Measurements from ENCODE around the gene LPIN3. TPM values are rescaled to one million over a fixed set of nuclear protein-coding genes. Genes with fewer than 3 reads are reported as not detected.
A peak's percentile ranks its signal among the peaks of the same experiment; 100 is the strongest.
"Not testable (repeated sequence)": the region's sequence is repeated elsewhere in the genome, so short reads cannot be mapped to it uniquely, and the experiment has no call there.

Gene LPIN3
- total RNA-seq: 10 to 100 TPM; 45.5 to 57.0 TPM
- long read RNA-seq, partial matches to known transcripts: 1 of 11 reads
- long read RNA-seq, other reads (novel, unspliced or antisense): 8 of 11 reads

- peak; percentile 93 to 94 for DNase-seq
- intact Hi-C loops (cut with DNase I, micrococcal nuclease): loop anchor here in 1 of 2 donors (10.0 kb wide), 1 partner anchor 74 kb away; no protein-coding TSS in a partner anchor
Observed at GRCh38 chr20:41340327-41341055, at the start of gene LPIN3. TSS of gene LPIN3 (plus strand) at chr20:41340821. CDS start at chr20:41345804, 4,983 bp downstream.

DNA sequence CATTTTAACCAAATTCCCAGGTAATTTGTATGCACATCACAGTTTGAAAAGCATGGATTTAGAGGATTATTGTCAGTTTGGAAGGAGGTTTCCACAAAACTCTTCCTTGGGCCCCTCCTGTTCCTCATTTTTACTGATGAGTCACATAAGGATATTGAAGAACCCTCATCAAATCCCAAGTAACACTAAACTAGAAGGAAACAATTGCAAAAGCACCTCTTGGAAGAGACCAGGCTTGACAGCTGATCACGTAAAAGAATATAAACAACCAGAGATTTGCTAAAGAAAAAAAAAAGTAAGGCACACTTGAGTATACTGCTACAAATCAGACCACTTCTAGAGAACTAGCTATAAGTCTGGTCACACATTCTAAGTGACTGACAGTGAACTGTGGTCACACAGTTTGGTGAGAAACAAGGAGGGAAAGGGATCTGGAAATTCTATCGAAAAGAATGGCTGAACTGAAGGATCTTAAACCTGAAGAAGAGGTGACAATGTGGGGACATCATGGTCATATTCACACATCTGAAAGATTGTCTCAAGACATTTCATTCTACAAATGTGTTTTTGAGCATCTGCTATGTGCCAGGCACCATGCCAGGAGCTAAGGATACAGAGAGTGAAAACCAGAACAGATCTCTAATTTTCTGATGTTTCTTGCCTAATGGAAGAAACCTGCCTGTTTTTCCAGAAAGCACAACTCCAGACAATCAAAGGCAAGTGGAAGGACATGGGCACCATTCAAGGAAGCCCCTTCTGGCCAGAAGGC is 47.2 kb upstream of the LPIN3 start:
- ATAC-seq: no peak
- intact Hi-C loops (cut with DNase I, micrococcal nuclease): no loop called here
- DNase-seq: no peak

More at GRCh38 chr20:41340327-41341055, at the start of gene LPIN3:
- peak; percentile 86 for ATAC-seq

- no peak for ATAC-seq
- intact Hi-C loops (cut with DNase I, micrococcal nuclease): no loop called here
- no peak for DNase-seq
Observed at GRCh38 chr20:41299899-41300298, 40.7 kb upstream of the LPIN3 start.

GRCh38 chr20:41300383-41300782 is 40.2 kb upstream of the LPIN3 start:
- DNase-seq: no peak
- intact Hi-C loops (cut with DNase I, micrococcal nuclease): no loop called here
- no peak for ATAC-seq

DNA sequence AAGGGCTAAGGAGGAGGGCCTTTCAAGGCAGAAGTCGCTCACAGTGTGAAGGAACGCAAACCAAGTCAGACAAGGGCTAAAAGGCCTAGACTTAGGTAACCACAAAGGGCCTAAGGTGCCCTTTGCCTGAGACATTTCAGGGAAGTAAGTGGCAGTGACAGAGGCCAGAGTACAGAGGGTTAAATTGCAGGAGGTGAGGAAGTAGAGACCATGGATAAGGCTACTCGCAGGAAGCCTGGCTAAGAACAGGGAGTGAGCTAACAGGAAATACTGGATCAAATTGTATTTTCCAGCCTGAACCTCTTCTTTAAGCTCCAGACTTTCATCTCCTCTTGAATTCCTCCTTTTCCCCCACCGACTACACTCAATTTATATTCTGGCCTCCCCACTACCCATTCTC is 39.7 kb upstream of the LPIN3 start:
- ATAC-seq: peak; percentile 48

DNA sequence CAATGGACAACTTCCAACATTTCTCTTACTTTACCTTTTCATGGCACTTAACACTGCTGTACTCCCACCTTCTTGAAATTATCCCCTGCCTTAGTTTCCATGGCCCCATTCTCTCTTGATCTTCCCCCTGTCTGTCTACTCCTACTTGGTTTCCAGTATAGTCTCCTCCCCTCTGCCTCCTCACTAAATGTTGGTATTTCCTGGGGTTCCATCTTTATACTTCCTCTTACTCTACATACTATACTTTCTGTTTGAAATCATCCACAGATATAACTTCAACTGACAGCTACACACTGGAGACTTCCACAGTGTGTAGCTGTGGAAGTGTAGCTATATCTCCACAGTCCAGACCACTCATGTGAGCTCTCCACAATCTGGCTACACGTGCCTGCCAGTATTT is 36.6 kb upstream of the LPIN3 start:
- DNase-seq: no peak
- no peak for ATAC-seq
- intact Hi-C loops (cut with DNase I, micrococcal nuclease): no loop called here

More for the DNA sequence above, 39.7 kb upstream of the LPIN3 start:
- intact Hi-C loops (cut with DNase I, micrococcal nuclease): no loop called here
- DNase-seq: no peak

GRCh38 chr20:41304424-41305079 is 36.1 kb upstream of the LPIN3 start:
- DNase-seq (no peak), ATAC-seq (no peak)
- intact Hi-C loops (cut with DNase I, micrococcal nuclease): no loop called here

DNA sequence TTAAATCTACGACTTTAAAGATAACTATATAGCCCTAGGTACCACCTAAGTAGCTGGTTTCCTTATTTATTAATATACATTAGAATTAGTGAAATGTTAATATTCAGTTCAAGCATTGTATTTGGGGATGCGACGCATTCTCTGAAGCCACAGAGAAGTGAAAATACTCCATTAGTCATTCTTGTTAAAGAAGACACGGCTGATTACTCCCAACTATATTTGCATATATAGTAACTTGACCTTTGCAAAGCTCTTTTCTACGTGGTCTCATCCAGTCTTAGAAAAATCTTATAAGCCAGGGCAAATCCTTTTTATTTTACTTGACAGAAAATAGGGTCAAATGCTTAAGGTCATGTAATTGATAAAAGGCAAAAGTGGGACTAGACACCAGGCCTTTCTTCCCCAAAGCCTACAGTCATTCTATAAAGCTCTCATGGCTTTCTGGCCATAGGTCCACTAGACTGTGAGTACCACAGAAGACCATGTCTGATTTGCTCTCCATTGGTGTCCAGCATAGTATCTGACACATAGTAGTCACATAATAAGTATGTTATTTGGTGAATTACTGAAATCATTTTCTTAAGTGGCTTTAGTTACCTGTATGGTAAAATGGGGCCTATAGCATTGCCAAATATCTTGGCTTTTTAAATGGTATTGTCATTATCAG is 34.4 kb upstream of the LPIN3 start:
- no peak for ATAC-seq
- intact Hi-C loops (cut with DNase I, micrococcal nuclease): no loop called here
- no peak for DNase-seq

- ATAC-seq (no peak), DNase-seq (no peak)
- intact Hi-C loops (cut with DNase I, micrococcal nuclease): no loop called here
Observed at GRCh38 chr20:41307021-41307420, 33.6 kb upstream of the LPIN3 start.

GRCh38 chr20:41308290-41308711 is 32.3 kb upstream of the LPIN3 start:
- ATAC-seq: peak; percentile 73
- intact Hi-C loops (cut with DNase I, micrococcal nuclease): no loop called here
- DNase-seq: no peak

GRCh38 chr20:41308726-41309413 is 31.8 kb upstream of the LPIN3 start:
- intact Hi-C loops (cut with DNase I, micrococcal nuclease): no loop called here
- DNase-seq (no peak), ATAC-seq (peak; percentile 31)

DNA sequence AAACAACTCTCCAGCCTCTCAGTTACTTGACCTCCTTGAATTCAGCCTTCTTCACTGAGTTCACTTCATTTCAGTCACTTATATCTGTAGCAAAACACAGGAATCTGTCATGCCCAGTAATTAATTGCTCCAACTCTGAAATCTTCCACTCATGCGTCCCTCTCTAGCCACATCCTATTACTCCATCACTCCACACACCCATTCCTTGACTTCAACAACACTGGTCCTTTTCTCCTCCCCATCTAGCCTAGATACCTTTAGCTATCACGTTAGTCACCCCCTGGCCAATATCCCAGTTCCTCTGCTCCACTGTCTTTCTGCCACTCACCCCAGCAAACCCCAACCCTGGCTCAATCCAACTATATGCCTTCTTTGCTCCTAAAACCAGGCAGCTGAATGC is 30.8 kb upstream of the LPIN3 start:
- ATAC-seq: no peak
- intact Hi-C loops (cut with DNase I, micrococcal nuclease): no loop called here

DNA sequence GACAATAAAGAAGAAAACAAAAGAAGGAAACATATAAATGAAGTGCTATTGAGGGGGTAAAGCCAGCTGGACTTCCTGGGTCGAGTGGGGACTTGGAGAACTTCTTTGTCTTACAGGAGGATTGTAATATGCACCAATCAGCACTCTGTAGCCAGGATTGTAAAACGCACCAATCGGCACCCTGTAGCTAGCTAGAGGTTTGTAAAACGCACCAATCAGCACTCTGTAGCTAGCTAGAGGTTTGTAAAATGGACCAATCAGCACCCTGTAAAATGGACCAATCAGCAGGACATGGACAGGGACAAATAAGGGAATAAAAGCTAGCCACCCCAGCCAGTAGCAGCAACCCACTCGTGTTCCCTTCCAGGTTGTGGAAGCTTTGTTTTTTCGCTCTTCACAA is 28.6 kb upstream of the LPIN3 start:
- intact Hi-C loops (cut with DNase I, micrococcal nuclease); ATAC-seq; DNase-seq: not testable (repeated sequence)

More for the DNA sequence above, 30.8 kb upstream of the LPIN3 start:
- DNase-seq: no peak

GRCh38 chr20:41314386-41314785 is 26.2 kb upstream of the LPIN3 start:
- DNase-seq (no peak), ATAC-seq (no peak)
- intact Hi-C loops (cut with DNase I, micrococcal nuclease): no loop called here

GRCh38 chr20:41316051-41316450 is 24.6 kb upstream of the LPIN3 start:
- intact Hi-C loops (cut with DNase I, micrococcal nuclease): no loop called here
- no peak for ATAC-seq
- no peak for DNase-seq

DNA sequence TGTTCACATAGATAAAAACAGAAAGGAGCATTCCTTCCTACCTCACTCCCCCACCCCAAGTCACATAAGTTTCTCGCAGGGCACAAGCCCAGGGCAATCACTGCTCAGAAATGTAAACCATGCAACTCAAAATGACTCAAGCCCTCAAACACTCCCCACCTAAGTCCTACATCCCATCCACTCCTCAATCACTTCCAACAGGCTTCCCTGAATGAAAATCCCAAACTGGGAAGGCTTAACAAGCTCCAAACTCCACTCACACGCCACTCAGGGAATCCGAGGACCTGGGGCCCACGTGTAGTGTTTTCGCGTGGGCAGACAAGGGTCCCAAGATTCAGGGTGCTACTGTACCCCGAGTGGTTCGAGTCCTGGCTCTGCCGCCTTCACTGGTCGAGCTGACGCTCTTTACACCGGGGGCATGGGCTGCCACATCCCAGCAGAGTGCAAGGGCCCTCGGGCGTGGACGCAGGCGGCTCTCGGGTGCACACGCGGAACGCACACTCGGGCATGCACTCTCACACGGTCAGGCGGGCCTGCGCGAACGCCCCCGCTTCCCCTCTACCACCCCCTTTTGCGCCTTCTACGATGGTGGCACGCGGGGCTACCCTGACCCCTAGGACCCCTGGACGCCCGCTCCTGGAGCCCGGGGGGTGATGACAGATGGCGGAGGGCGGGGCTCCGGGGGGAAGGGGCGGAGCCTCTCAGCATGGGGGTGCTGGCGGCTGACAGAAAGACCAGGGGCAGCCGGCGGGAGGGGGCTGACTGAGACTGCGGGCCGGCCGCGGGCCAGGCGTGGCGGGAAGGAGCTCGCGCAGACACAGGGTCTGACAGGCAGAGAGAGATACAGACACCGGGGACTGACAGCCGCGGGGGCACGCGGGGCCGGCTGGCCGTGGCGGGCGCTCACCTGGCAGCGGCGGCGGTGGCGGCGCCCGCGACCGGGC is 23.7 kb upstream of the LPIN3 start:
- ATAC-seq (peak; percentile 13), DNase-seq (peak; percentile 78 to 85)
- intact Hi-C loops (cut with DNase I, micrococcal nuclease): no loop called here

- peak; percentile 97 for DNase-seq
- intact Hi-C loops (cut with DNase I, micrococcal nuclease): no loop called here
- ATAC-seq: peak; percentile 87
Observed at GRCh38 chr20:41317546-41318270, 22.9 kb upstream of the LPIN3 start, which contains the start of gene ZHX3. TSS of gene ZHX3 (minus strand) at chr20:41317731. CDS start at chr20:41204916, 112,815 bp downstream.
